ENCODE measurements around the gene ZBTB40.

The ZBTB40 gene

GRCh38 chr1:22545141-22545540 lies 93.5 kb downstream of the ZBTB40 start:
- H3K36me3 ChIP-seq (ENCODE audit: control insufficient read depth in 2 of 2, insufficient read depth in 2 of 2, low read length in 2 of 2): no peaks in the 10 kb centered on the region
- H3K27me3 ChIP-seq (ENCODE audit: control insufficient read depth in 2 of 2, insufficient read depth in 2 of 2, low read length in 2 of 2): peaks cover 8 to 12% of the 10 kb centered on the region in 2 donors
- no peak overlapping the region for H3K27ac ChIP-seq (ENCODE audit: low read depth in 2 of 2, low read length in 2 of 2)
- H3K4me3 ChIP-seq (ENCODE audit: low read length in 2 of 2): no peak overlapping the region
- H3K9me3 ChIP-seq (ENCODE audit: control insufficient read depth in 2 of 2, low read length in 2 of 2): no peaks in the 10 kb centered on the region
- no peaks in the 10 kb centered on the region for H3K4me1 ChIP-seq (ENCODE audit: control insufficient read depth in 2 of 2, insufficient read depth in 2 of 2, low read length in 2 of 2)
- H3K9ac ChIP-seq (ENCODE audit: low read depth in 1 of 2, low read length in 2 of 2): no peak overlapping the region

- Histone ChIP-seq H3K4me3 (ENCODE audit: low read length in 2 of 2) (no peak overlapping the region), H3K9ac (ENCODE audit: low read depth in 1 of 2, low read length in 2 of 2) (no peak overlapping the region), H3K4me1 (ENCODE audit: control insufficient read depth in 2 of 2, insufficient read depth in 2 of 2, low read length in 2 of 2) (no peaks in the 10 kb centered on the region), H3K9me3 (ENCODE audit: control insufficient read depth in 2 of 2, low read length in 2 of 2) (no peaks in the 10 kb centered on the region), H3K36me3 (ENCODE audit: control insufficient read depth in 2 of 2, insufficient read depth in 2 of 2, low read length in 2 of 2) (no peaks in the 10 kb centered on the region), H3K27me3 (ENCODE audit: control insufficient read depth in 2 of 2, insufficient read depth in 2 of 2, low read length in 2 of 2) (peaks cover 8 to 12% of the 10 kb centered on the region in 2 donors), H3K27ac (ENCODE audit: low read depth in 2 of 2, low read length in 2 of 2) (no peak overlapping the region)
Observed at GRCh38 chr1:22547186-22547817, 95.7 kb downstream of the ZBTB40 start.

- Histone ChIP-seq H3K27ac (ENCODE audit: low read depth in 2 of 2, low read length in 2 of 2) (no peak overlapping the region), H3K9me3 (ENCODE audit: control insufficient read depth in 2 of 2, low read length in 2 of 2) (no peaks in the 10 kb centered on the region), H3K4me3 (ENCODE audit: low read length in 2 of 2) (no peak overlapping the region), H3K4me1 (ENCODE audit: control insufficient read depth in 2 of 2, insufficient read depth in 2 of 2, low read length in 2 of 2) (no peaks in the 10 kb centered on the region), H3K36me3 (ENCODE audit: control insufficient read depth in 2 of 2, insufficient read depth in 2 of 2, low read length in 2 of 2) (no peaks in the 10 kb centered on the region), H3K27me3 (ENCODE audit: control insufficient read depth in 2 of 2, insufficient read depth in 2 of 2, low read length in 2 of 2) (peaks cover 7 to 12% of the 10 kb centered on the region in 2 donors), H3K9ac (ENCODE audit: low read depth in 1 of 2, low read length in 2 of 2) (no peak overlapping the region)
Observed at GRCh38 chr1:22547818-22548462, 96.3 kb downstream of the ZBTB40 start.

- Histone ChIP-seq H3K36me3 (ENCODE audit: control insufficient read depth in 2 of 2, insufficient read depth in 2 of 2, low read length in 2 of 2) (no peaks in the 10 kb centered on the region), H3K9ac (ENCODE audit: low read depth in 1 of 2, low read length in 2 of 2) (no peak overlapping the region), H3K27ac (ENCODE audit: low read depth in 2 of 2, low read length in 2 of 2) (no peak overlapping the region), H3K4me3 (ENCODE audit: low read length in 2 of 2) (no peak overlapping the region), H3K27me3 (ENCODE audit: control insufficient read depth in 2 of 2, insufficient read depth in 2 of 2, low read length in 2 of 2) (peaks cover 8 to 12% of the 10 kb centered on the region in 2 donors), H3K4me1 (ENCODE audit: control insufficient read depth in 2 of 2, insufficient read depth in 2 of 2, low read length in 2 of 2) (peaks cover 0 to 5% of the 10 kb centered on the region in 2 donors), H3K9me3 (ENCODE audit: control insufficient read depth in 2 of 2, low read length in 2 of 2) (no peaks in the 10 kb centered on the region)
Observed at GRCh38 chr1:22550021-22550420, 98.4 kb downstream of the ZBTB40 start.

GRCh38 chr1:22551591-22551990 lies 99.9 kb downstream of the ZBTB40 start:
- Histone ChIP-seq H3K4me3 (ENCODE audit: low read length in 2 of 2) (no peak overlapping the region), H3K9me3 (ENCODE audit: control insufficient read depth in 2 of 2, low read length in 2 of 2) (no peaks in the 10 kb centered on the region), H3K9ac (ENCODE audit: low read depth in 1 of 2, low read length in 2 of 2) (no peak overlapping the region), H3K27ac (ENCODE audit: low read depth in 2 of 2, low read length in 2 of 2) (no peak overlapping the region), H3K36me3 (ENCODE audit: control insufficient read depth in 2 of 2, insufficient read depth in 2 of 2, low read length in 2 of 2) (no peaks in the 10 kb centered on the region), H3K27me3 (ENCODE audit: control insufficient read depth in 2 of 2, insufficient read depth in 2 of 2, low read length in 2 of 2) (peaks cover 6 to 12% of the 10 kb centered on the region in 2 donors), H3K4me1 (ENCODE audit: control insufficient read depth in 2 of 2, insufficient read depth in 2 of 2, low read length in 2 of 2) (peaks cover 4 to 14% of the 10 kb centered on the region in 2 donors)

- no peaks in the 10 kb centered on the region for H3K36me3 ChIP-seq (ENCODE audit: control insufficient read depth in 2 of 2, insufficient read depth in 2 of 2, low read length in 2 of 2)
- H3K4me3 ChIP-seq (ENCODE audit: low read length in 2 of 2): no peak overlapping the region
- no peaks in the 10 kb centered on the region for H3K9me3 ChIP-seq (ENCODE audit: control insufficient read depth in 2 of 2, low read length in 2 of 2)
- H3K4me1 ChIP-seq (ENCODE audit: control insufficient read depth in 2 of 2, insufficient read depth in 2 of 2, low read length in 2 of 2): peaks cover 4 to 16% of the 10 kb centered on the region in 2 donors
- peaks cover 9 to 12% of the 10 kb centered on the region in 2 donors for H3K27me3 ChIP-seq (ENCODE audit: control insufficient read depth in 2 of 2, insufficient read depth in 2 of 2, low read length in 2 of 2)
- H3K27ac ChIP-seq (ENCODE audit: low read depth in 2 of 2, low read length in 2 of 2): no peak overlapping the region
- H3K9ac ChIP-seq (ENCODE audit: low read depth in 1 of 2, low read length in 2 of 2): no peak overlapping the region
Observed at GRCh38 chr1:22552021-22552420, 100.4 kb downstream of the ZBTB40 start.

GRCh38 chr1:22553104-22553880 lies 101.6 kb downstream of the ZBTB40 start:
- Histone ChIP-seq H3K9me3 (ENCODE audit: control insufficient read depth in 2 of 2, low read length in 2 of 2) (no peaks in the 10 kb centered on the region), H3K36me3 (ENCODE audit: control insufficient read depth in 2 of 2, insufficient read depth in 2 of 2, low read length in 2 of 2) (no peaks in the 10 kb centered on the region), H3K4me3 (ENCODE audit: low read length in 2 of 2) (no peak overlapping the region), H3K27ac (ENCODE audit: low read depth in 2 of 2, low read length in 2 of 2) (no peak overlapping the region), H3K9ac (ENCODE audit: low read depth in 1 of 2, low read length in 2 of 2) (no peak overlapping the region), H3K27me3 (ENCODE audit: control insufficient read depth in 2 of 2, insufficient read depth in 2 of 2, low read length in 2 of 2) (peaks cover 10 to 11% of the 10 kb centered on the region in 2 donors), H3K4me1 (ENCODE audit: control insufficient read depth in 2 of 2, insufficient read depth in 2 of 2, low read length in 2 of 2) (peaks cover 4 to 16% of the 10 kb centered on the region in 2 donors)

- Histone ChIP-seq H3K9me3 (ENCODE audit: control insufficient read depth in 2 of 2, low read length in 2 of 2) (no peaks in the 10 kb centered on the region), H3K4me3 (ENCODE audit: low read length in 2 of 2) (no peak overlapping the region), H3K9ac (ENCODE audit: low read depth in 1 of 2, low read length in 2 of 2) (no peak overlapping the region), H3K36me3 (ENCODE audit: control insufficient read depth in 2 of 2, insufficient read depth in 2 of 2, low read length in 2 of 2) (no peaks in the 10 kb centered on the region), H3K27ac (ENCODE audit: low read depth in 2 of 2, low read length in 2 of 2) (no peak overlapping the region), H3K4me1 (ENCODE audit: control insufficient read depth in 2 of 2, insufficient read depth in 2 of 2, low read length in 2 of 2) (peaks cover 4 to 16% of the 10 kb centered on the region in 2 donors), H3K27me3 (ENCODE audit: control insufficient read depth in 2 of 2, insufficient read depth in 2 of 2, low read length in 2 of 2) (peaks cover 8 to 10% of the 10 kb centered on the region in 2 donors)
Observed at GRCh38 chr1:22553991-22554522, 102.4 kb downstream of the ZBTB40 start.

- H3K27ac ChIP-seq (ENCODE audit: low read depth in 2 of 2, low read length in 2 of 2): no peak overlapping the region
- peaks cover 4 to 16% of the 10 kb centered on the region in 2 donors for H3K4me1 ChIP-seq (ENCODE audit: control insufficient read depth in 2 of 2, insufficient read depth in 2 of 2, low read length in 2 of 2)
- peaks cover 15 to 16% of the 10 kb centered on the region in 2 donors for H3K27me3 ChIP-seq (ENCODE audit: control insufficient read depth in 2 of 2, insufficient read depth in 2 of 2, low read length in 2 of 2)
- no peaks in the 10 kb centered on the region for H3K36me3 ChIP-seq (ENCODE audit: control insufficient read depth in 2 of 2, insufficient read depth in 2 of 2, low read length in 2 of 2)
- no peaks in the 10 kb centered on the region for H3K9me3 ChIP-seq (ENCODE audit: control insufficient read depth in 2 of 2, low read length in 2 of 2)
- no peak overlapping the region for H3K9ac ChIP-seq (ENCODE audit: low read depth in 1 of 2, low read length in 2 of 2)
- H3K4me3 ChIP-seq (ENCODE audit: low read length in 2 of 2): no peak overlapping the region
Observed at GRCh38 chr1:22555371-22555656, 103.7 kb downstream of the ZBTB40 start.
